Vagina (tissue), 2 donors: ENCODE data around the gene MAP1B.

ENCODE experiments used
- CTCF ChIP-seq, 3 experiments: fragments of 450-650 bp in 2 of 3; fragments of 200-600 bp in 1 of 3; sonication (generic) in 1 of 3; IDR thresholded peaks; one replicate each; pipeline ENCODE4 v1.5.1; 2017 to 2019; ENCODE audit warnings: antibody characterized with exemption in 3 of 3, mild to moderate bottlenecking in 2 of 3, moderate library complexity in 2 of 3
- POLR2A ChIP-seq, 2 donors: fragments of 450-650 bp; IDR thresholded peaks; one replicate each; pipeline ENCODE4 v1.6.1; 2017; ENCODE audit warnings: antibody characterized with exemption in 2 of 2, mild to moderate bottlenecking in 2 of 2, moderate library complexity in 2 of 2
- POLR2AphosphoS5 ChIP-seq, 2 donors: sonication (generic); formaldehyde crosslinking; IDR thresholded peaks; one replicate each; pipeline ENCODE4 v1.9.0; 2017; ENCODE audit warnings: antibody characterized with exemption in 2 of 2, mild to moderate bottlenecking in 2 of 2, low read depth in 1 of 2; ENCODE audit not compliant: insufficient read depth in 1 of 2

- TF ChIP-seq POLR2A (IDR thresholded peaks at IDR 0.05) (no peak), CTCF (IDR thresholded peaks at IDR 0.05) (no peak), POLR2AphosphoS5 (IDR thresholded peaks at IDR 0.05; ENCODE audit: insufficient read depth in 1 of 2, low read depth in 1 of 2) (no peak)
Measured at GRCh38 chr5:72121780-72122445, 14.6 kb downstream of the MAP1B start.
